GM19023 (cell line): Measurements from ENCODE around the gene CREB3L2.
"Not testable (repeated sequence)": the region's sequence is repeated elsewhere in the genome, so short reads cannot be mapped to it uniquely, and the experiment has no call there.

Experiments used
- ATAC-seq: cut with Tn5 transposase; IDR thresholded peaks from one replicate; pipeline ENCODE4 v1.9.1; 2021; ENCODE audit warnings: mild to moderate bottlenecking, moderate library complexity; ENCODE audit not compliant: unreplicated experiment

Gene CREB3L2

DNA sequence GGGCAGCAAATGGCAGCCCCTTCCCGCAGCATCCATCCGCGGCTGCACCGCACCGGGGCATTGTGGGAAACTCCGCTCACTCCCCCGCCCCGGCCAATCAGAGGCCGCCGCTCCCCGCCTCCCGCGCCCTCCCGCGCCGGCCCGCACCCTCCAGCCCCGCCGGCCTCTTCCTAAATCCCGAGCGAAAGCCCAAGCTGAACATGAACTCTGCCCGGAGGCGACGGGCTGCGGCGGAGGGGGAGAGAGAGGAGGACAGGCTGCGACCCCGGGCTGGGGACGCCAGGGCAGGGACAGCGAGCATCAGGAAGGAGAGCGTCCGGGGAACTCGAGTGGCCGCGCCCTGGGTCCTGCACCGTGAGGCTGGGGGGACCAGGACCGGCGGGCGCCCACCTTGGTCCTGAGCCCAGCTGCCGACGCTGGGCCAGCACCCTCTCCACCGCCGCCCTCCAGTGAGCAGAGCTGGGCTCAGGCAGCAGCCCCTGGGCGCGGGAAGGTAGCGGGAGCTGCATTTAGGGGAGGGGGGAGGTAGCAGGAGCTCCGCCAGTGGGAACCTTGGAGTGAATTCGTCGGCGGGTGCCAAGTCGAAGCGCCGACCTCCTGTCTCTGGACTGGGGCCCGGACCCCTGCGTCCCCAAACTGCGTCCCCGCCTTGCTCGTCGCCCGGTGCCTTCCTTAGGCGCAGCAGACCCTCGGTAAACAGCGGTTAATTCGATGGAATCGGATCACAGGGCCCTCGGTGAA is 154.9 kb downstream of the CREB3L2 start, which contains the start of gene DGKI:
DGKI (minus strand) TSS at position 148 of the 741 bp plus-strand sequence.
- ATAC-seq = peak; percentile 64

DNA sequence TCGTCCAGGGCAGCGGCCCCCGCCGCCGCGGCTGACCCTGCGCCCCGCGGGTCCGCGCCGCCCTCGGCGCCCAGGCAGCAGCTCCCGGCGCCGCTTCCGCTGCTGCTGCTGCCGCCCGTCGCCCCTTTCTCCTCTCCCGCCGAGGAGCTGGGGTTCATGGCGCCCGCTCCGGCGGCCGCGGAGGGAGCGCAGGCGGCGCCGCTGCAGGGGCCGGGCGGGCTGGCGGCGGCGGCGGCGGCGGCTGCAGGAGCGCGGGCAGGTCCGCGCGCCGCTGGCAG is 155.4 kb downstream of the CREB3L2 start:
- peak; percentile 36 for ATAC-seq

DNA sequence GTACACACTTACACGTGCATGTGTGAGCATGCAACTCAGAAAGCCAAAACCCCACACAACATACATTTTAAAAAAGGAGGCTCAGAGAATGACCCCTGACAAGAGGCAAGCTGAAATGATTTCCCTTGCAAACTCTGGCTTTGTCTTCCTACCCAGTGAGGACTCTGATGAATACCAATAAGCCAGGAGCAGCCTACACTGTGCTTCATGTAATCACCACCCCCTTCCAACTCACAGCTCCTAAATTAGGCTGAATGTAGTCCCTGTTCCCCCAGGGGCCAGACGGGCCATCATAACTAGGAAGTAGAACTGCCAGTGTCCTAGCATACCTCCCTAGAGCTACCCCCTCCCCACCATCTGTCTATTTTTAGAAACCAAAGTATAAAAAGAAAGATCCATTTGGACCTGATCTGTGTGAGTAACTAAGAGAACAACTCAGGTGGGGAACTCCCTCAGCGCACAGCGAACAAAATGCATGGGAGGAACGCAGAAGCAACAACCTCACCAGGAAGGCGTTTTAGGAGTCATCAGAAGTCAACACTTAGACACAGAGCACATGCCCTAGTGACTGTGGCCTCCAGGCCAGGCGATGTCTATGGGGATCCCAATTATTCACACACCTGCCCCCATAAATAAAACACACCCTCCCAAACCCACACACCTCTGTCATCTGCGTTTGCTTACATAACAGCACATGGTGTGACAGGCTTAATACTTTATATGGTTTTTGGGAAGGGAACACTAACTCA is 157.0 kb downstream of the CREB3L2 start:
- ATAC-seq = no peak

DNA sequence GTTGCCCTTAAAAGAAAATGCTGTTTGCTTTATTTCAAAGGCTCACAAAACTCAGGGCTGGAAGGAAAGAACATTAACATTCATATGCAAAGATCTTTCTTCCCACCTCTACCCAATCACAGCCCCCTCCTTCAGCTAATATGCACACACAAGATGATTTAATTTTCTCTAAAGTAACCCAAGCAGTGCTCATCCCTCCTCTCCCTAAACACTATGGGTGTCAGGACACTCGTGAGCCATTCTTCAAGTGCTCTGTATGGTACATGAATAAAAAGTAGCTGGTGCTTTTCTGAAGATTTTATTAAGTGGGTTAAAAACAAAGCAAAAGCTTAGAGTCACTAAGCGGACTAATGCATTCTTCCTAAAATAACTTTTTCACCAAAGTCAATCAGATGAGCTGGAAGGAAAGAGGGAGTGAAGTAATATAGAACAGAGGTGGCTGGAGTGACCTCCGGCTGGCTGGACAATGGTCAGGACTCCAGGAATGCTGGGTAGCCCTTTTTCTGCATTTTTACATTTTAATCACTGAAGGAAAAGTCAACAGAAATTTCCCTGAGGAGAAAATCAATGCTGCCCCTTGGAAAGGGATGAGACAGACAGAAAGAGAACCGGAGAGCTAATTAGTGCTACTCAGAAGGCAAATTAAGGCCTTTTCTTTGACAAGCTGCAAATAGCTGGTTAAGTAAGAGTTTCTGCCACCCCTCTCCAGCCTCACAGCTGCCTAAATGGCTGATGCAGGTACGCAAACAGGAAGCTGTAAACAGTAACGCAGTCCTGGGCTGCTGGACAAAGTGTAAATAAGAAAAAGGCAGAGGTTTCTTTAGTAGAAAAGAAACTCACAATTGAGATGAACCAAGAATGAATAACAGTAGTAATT is 161.7 kb downstream of the CREB3L2 start:
- no peak for ATAC-seq

DNA sequence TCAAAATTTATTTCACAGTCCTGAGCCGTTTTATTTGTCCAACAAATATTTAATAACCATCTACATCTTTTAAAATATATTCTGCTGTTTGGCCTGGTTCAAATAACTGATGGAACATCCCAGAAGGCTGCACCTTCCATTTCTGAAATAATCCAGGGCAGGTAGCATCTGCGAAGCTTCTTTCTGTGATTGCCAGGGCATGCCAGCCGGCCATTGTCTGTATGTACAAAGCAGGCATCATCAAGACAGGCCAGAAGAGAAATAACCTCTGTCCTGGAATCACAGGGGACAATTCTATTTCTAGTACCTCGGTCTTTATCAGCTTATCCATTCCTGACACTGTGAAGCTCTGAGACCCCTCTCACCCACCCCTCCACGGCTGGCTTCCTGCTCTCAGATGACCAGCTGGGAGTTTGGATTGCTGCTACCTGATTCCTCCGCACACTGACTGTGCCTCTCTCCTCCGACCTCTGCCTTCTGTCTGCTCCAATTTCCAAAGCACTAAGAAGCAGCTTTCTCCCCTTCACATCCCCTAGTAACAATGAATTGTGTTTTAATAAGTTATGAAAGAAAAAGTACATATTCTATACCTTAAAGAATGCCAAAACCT is 163.1 kb downstream of the CREB3L2 start:
- ATAC-seq = no peak

DNA sequence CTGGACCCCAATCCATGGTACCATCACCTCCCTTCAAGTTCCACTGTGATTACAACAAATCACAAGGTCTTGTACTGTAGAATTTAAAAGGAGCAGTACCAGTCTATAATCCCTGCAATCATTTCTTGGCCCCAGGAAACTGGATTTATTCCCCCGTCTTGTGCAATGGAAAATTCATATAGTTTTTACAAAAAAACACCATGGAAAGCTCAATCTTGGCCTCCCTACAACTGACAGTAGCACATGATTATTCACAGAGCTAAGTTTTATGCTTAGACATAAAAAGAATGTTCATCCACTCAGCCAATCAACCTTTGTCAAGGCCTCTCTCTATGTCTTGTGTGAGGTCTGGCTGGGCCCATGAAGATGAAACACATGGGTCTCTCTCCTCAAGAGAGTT is 165.3 kb downstream of the CREB3L2 start:
- no peak for ATAC-seq

DNA sequence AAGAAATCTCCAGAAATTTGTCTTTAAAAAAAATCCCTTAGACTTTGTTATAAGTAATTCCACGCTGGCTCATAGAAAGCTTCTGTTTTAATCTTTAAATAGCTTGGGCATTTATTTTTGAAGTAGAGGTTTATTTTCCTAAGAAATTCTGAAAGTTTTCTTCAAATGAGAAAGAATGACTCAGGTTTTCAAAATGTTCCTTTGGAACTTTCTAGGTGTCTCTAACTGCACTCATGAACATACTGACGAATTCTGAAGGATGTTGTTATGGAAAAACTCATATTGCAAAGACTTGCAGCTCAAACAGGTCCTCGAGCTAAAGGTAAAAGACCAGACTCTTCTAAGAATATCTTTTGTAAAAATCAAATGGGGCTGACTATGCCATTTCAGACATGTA is 165.8 kb downstream of the CREB3L2 start:
- no peak for ATAC-seq

DNA sequence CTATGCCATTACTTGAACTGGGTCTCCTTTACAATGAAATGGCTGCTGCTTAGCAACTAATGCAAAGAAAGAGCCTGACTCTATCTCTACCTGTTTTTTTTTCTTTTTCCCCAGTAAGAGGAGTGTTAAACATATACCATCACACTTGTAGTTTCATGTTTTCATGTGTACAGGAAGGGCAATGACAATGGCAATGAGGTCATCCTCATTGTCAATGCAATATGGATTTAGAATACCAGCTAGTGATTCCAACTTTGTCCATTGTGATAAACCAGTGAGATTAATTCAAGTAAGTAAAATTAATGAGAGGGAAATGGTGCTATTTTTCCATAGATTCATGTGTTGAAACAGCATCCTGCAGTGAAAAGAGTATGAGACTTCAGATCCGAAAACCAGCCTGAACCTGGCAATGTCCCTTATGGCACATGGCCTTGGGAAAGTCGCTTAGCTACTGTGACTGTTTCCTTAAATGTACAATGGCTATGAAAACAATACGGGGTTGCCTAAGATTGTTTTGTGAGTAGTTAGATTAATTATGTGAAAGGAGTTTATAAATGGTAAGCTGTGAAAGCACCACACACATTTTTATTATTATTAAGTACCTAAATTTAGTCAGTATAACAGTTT is 166.3 kb downstream of the CREB3L2 start:
- no peak for ATAC-seq

DNA sequence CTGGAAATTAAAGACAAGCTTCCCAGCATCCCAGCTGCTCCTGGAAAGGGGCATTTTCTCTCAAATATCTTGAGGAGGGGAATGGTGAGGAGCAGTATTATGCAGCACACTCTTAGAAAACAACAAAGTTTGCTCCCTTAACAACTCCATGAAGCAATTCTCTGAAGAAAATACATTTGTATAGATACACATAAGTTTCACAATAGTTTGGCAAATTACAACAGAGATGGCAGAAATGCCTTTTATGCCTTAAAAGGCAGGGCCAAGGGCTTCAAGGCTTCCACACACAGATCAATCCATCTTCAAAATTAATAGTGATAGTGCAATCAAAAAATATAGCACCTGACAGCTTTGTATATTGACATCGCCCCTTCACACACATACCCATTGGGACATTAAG is 167.3 kb downstream of the CREB3L2 start:
- no peak for ATAC-seq

DNA sequence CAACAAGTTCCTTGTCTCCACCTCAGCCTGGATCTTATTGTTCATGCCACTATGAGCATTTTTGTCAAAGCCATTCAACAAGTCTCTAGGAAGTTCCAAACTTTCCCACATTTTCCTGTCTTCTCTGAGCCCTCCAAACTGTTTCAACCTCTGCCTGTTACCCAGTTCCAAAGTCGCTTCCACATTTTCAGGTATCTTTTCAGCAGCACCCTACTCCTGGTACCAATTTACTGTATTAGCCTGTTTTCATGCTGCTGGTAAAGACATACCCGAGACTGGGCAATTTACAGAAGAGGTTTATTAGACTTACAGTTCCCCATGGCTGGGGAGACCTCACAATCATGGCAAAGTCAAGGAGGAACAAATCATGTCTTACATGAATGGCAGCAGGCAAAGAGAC is 168.9 kb downstream of the CREB3L2 start:
- ATAC-seq = not testable (repeated sequence)

DNA sequence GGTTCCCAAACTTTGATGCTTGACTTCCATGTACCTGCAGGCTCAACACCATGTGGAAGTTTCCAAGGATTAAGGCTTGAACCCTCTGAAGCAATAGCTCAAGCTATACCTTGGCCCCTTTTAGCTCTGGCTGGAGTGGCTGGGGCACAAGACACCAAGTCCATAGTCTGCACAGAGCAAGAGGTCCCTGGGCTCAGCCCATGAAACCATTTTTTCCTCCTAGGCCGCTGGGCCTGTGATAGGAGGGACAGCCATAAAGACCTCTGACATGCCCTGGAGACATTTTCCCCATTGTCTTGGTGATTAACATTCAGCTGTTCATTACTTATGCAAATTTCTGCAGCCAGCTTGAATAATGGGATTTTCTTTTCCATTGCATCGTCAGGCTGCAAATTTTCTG is 169.5 kb downstream of the CREB3L2 start:
- no peak for ATAC-seq

DNA sequence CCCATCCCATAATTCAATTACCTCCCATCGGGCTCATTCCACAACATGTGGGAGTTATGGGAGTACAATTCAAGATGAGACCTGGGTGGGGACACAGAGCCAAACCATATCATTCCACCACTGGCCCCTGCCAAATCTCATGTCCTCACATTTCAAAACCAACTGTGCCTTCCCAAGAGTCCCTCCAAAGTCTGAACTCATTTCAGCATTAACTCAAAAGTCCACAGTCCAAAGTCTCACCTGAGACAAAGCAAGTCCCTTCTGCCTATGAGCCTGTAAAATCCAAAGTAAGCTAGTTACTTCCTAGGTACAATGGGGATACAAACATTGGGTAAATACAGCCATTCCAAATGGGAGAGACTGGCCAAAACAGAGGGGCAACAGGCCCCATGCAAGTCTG is 170.3 kb downstream of the CREB3L2 start:
- not testable (repeated sequence) for ATAC-seq

DNA sequence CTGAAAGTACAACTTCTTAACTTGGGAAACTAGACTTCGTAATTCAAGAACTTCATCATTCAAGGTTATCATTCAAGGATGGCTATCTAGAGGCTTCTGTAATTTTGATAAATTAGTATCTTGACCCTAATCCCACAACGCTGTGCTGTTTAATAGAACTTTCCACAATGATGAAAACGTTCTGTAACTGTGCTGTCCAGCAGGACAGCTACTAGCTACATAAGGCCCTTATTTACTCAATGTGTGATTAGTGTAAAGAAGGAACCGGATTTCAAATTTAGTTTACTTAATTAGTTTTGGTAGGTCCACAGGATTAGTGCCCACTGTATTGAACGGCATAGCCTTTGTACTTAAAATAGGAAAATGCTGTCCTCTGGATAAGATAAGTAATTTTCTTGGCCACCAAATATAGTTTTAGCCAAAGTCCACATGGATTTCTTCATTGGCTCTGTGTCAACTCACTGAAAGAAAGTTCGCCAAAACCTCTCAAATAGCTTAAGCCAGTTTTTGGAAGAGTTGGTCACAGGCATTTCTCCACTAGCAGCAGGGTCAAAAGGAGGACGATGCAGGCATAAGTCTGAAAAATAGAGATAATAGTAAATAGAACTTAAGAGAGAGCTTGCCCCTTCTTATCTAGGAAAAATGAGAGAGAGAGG is 172.4 kb downstream of the CREB3L2 start:
- ATAC-seq = no peak

DNA sequence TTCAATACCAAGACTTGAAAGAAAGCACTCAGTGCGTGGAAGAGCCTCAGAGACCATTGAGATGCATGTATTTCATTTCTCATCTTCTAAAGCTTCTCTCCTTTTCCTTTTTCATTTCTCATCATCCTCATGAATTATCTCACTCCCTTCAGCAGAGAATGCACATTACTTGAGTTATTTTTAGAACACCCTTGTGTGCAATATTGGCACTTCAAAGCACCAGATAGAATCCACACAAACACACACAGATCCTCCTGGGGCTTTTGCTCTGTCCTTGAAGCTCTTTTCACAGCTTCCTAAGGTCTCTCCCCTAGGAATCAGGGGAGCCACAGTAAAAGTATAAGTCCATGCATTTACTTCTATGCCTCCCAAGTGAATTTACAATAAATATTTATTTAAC is 173.4 kb downstream of the CREB3L2 start:
- no peak for ATAC-seq

DNA sequence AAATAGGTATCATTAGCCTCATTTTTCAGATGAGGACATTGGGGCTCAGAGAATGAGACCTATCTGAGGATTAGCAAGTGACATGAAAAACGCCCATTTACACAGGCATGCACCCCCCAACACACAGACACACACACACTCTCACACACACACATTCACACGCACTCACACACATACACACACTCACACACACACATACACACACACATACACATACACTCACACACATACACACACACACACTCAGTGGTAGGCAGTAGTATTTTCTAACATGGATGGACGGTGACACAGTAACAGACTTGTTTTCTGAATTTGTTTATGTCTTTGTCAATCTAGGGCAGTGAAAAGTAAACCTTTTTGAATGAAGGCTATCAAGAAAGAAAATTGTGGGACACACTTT is 176.4 kb downstream of the CREB3L2 start:
- ATAC-seq = no peak
